ENCODE data around the gene GLS. TPM values are rescaled to one million over a fixed set of nuclear protein-coding genes. Genes with fewer than 3 reads are reported as not detected.

The GLS gene
- total and polyA plus RNA-seq, 2 donors (not counting 3 experiments of a cell fraction or from before 2014, with no cell fraction given) = 49.0 to 183 TPM

GRCh38 chr2:190997526-190998113 is 117.0 kb downstream of the GLS start:
- BruUV-seq (replicated peaks) = no TSS peak
- Histone ChIP-seq H3K27ac (ENCODE audit: insufficient read depth, low read depth, low read length) (no peak overlapping the region), H3K79me2 (ENCODE audit: control insufficient read depth, insufficient read depth, low read length) (no peaks in the 10 kb centered on the region), H3K4me2 (ENCODE audit: insufficient read depth, low read length) (no peak overlapping the region), H3K9me1 (replicated peaks; ENCODE audit: control insufficient read depth, extremely low read depth, insufficient read depth, low read length) (no peaks in the 10 kb centered on the region), H2AFZ (ENCODE audit: low read depth, low read length) (no peak overlapping the region), H3K9me3 (replicated peaks; ENCODE audit: control insufficient read depth, insufficient read depth, low read length) (no peaks in the 10 kb centered on the region), H3K4me1 (ENCODE audit: control insufficient read depth, extremely low read depth, insufficient read depth, low read length) (no peaks in the 10 kb centered on the region), H3K27me3 (ENCODE audit: control insufficient read depth in 2 of 2, insufficient read depth in 2 of 2, low read length in 2 of 2) (no peaks in the 10 kb centered on the region), H4K20me1 (replicated peaks; ENCODE audit: control insufficient read depth, extremely low read depth, insufficient read depth, low read length) (no peaks in the 10 kb centered on the region), H3K36me3 (ENCODE audit: control insufficient read depth in 2 of 2, extremely low read depth in 1 of 2, insufficient read depth in 2 of 2, low read length in 2 of 2) (peaks cover 28 to 61% of the 10 kb centered on the region in 2 experiments), H3K4me3 (replicated peaks in 1 of 3; ENCODE audit: insufficient read depth in 1 of 3, low read depth in 1 of 3, low read length in 3 of 3) (no peak overlapping the region), H3K9ac (replicated peaks; ENCODE audit: extremely low read depth, insufficient read depth, low read length) (no peak overlapping the region)
- DNase-seq (ENCODE audit: low read depth, low spot score) (no peak), FAIRE-seq (no peak)
- TF ChIP-seq CTCF (IDR thresholded peaks at IDR 0.05; ENCODE audit: extremely low read depth in 1 of 2, insufficient read depth in 1 of 2, low read depth in 1 of 2, low read length in 2 of 2) = no peak
- no peak for TF ChIP-seq EZH2 (IDR thresholded peaks at IDR 0.05; ENCODE audit: borderline replicate concordance, low read depth, low read length, severe bottlenecking)
- TF ChIP-seq, protein P1, sequence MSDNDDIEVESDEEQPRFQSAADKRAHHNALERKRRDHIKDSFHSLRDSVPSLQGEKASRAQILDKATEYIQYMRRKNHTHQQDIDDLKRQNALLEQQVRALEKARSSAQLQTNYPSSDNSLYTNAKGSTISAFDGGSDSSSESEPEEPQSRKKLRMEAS (IDR thresholded peaks at IDR 0.05; ENCODE audit: insufficient read depth, insufficient read length) = no peak
- TF ChIP-seq GATA2 (IDR thresholded peaks at IDR 0.05; ENCODE audit: insufficient read depth, insufficient read length, low read depth, low read length) = no peak
- TF ChIP-seq FOS (IDR thresholded peaks at IDR 0.05; ENCODE audit: borderline replicate concordance, insufficient read depth, low read length) = no peak
- no peak for TF ChIP-seq MYC (IDR thresholded peaks at IDR 0.05; ENCODE audit: low read depth, low read length)
- no peak for TF ChIP-seq JUN (IDR thresholded peaks at IDR 0.05; ENCODE audit: borderline replicate concordance, insufficient read depth, insufficient read length, low read depth)
- no peak for TF ChIP-seq POLR2A (IDR thresholded peaks at IDR 0.05; ENCODE audit: low read depth, low read length)
- no peak for TF ChIP-seq POLR2AphosphoS5 (IDR thresholded peaks at IDR 0.05; ENCODE audit: insufficient read depth, low read depth, low read length)
- intact Hi-C loops (cut with micrococcal nuclease) (loop anchor here (2.0 kb wide), 1 partner anchor 157 kb away; no protein-coding TSS in a partner anchor), dilution Hi-C loops (cut with MboI; ENCODE audit: extremely low pct_ligation_motif_present, low sequenced_read_pairs) (no loop called here)
- CTCF ChIA-PET = interaction anchor here (0.9 to 1.3 kb wide), 2 partner anchors 30 to 158 kb away, joined by 3 to 6 read pairs; no protein-coding TSS in a partner anchor
- POLR2A ChIA-PET = no interaction called here

All from endothelial cell of umbilical vein (primary cell).